Psoas muscle (tissue), 8 donors: ENCODE results near the gene NEDD4. TPM values are rescaled to one million over a fixed set of nuclear protein-coding genes. Genes with fewer than 3 reads are reported as not detected.
"Not testable (repeated sequence)": the region's sequence is repeated elsewhere in the genome, so short reads cannot be mapped to it uniquely, and the experiment has no call there.

ENCODE experiments used
- ATAC-seq, 4 donors: fragments of 200-7000 bp; cut with Tn5 transposase; one replicate each; pipeline ENCODE4 v1.9.1; 2020; ENCODE audit warnings: moderate library complexity in 3 of 4, mild to moderate bottlenecking in 2 of 4
- DNase-seq, 2 donors: peaks; one replicate each; pipeline ENCODE4 v3.0.0-alpha.2; 2020
- H3K27ac ChIP-seq: fragments of 200-600 bp; one replicate; pipeline ENCODE4 v1.8.0; 2022
- H3K27me3 ChIP-seq, 3 donors: fragments of 200-600 bp in 1 of 3; one replicate each; pipeline versions ENCODE4 v1.6.1 to v1.8.0; 2013 to 2022; ENCODE audit warnings: low read length in 2 of 3, mild to moderate bottlenecking in 2 of 3, moderate library complexity in 1 of 3; ENCODE audit not compliant: insufficient read depth in 3 of 3
- H3K36me3 ChIP-seq, 2 donors: fragments of 200-600 bp in 1 of 2; one replicate each; pipeline versions ENCODE4 v1.6.1 to v1.8.0; 2013 to 2022; ENCODE audit warnings: low read depth in 1 of 2, mild to moderate bottlenecking in 1 of 2, moderate library complexity in 1 of 2; ENCODE audit not compliant: insufficient read depth in 1 of 2
- H3K4me1 ChIP-seq: fragments of 200-600 bp; one replicate; pipeline ENCODE4 v1.8.0; 2022
- H3K4me3 ChIP-seq: fragments of 200-600 bp; one replicate; pipeline ENCODE4 v1.8.0; 2022; ENCODE audit warnings: mild to moderate bottlenecking
- H3K9me3 ChIP-seq: fragments of 200-600 bp; one replicate; pipeline ENCODE4 v1.8.0; 2022
- CTCF ChIP-seq: fragments of 200-600 bp; IDR thresholded peaks from one replicate; pipeline ENCODE4 v1.8.0; 2022; ENCODE audit warnings: antibody characterized with exemption
- WGBS, 3 donors: extraction: QIAGEN DNeasy Blood & Tissue Kit; methylation state at CpG; one replicate each; pipeline versions ENCODE4 v1.1.6 to v1.1.7; 2013; 5-methylcytosine and 5-hydroxymethylcytosine counted together
- intact Hi-C, 2 donors: fragments of 100-400 bp; cut with DNase I; formaldehyde crosslinking; loops; one replicate each; pipeline versions ENCODE4 v1.11.0 to v1.14.2; 2022
- polyA plus RNA-seq, 3 donors: library from polyadenylated mRNA; stranded (reverse); fragments of 200-250 nt; gene quantifications; one replicate each; pipeline ENCODE4 v1.2.3, GENCODE V29; 2013
- total RNA-seq, 4 donors: library from RNA; stranded (reverse); fragmentation: NEBNext Ultra II Directional in 2 of 4; extraction: Animal tissue kit (Norgen Biotek cat#: 25700) in 2 of 4; gene quantifications; one replicate each; pipeline versions ENCODE4 v1.2.1 to v1.2.4, GENCODE V29; 2021 to 2023
- donor health status: healthy with polysubstance abuse.
- donor health status: DM: no; HTN: no; CAD: no; lungs with moderate emphysema.
- donor health status: Bipolar disorder and iron deficiency.
- donor health status: healthy.
- donor health status: DM: yes; HTN: yes; CAD: no.
- donor health status: DM: no; HTN: no; CAD: no.
- donor health status: DM: no; HTN: no; CAD: no.
- donor health status: DM: yes; HTN: yes; CAD: no.

Gene NEDD4
- total and polyA plus RNA-seq, 7 donors = 36.2 to 145 (median 94.5) TPM

DNA sequence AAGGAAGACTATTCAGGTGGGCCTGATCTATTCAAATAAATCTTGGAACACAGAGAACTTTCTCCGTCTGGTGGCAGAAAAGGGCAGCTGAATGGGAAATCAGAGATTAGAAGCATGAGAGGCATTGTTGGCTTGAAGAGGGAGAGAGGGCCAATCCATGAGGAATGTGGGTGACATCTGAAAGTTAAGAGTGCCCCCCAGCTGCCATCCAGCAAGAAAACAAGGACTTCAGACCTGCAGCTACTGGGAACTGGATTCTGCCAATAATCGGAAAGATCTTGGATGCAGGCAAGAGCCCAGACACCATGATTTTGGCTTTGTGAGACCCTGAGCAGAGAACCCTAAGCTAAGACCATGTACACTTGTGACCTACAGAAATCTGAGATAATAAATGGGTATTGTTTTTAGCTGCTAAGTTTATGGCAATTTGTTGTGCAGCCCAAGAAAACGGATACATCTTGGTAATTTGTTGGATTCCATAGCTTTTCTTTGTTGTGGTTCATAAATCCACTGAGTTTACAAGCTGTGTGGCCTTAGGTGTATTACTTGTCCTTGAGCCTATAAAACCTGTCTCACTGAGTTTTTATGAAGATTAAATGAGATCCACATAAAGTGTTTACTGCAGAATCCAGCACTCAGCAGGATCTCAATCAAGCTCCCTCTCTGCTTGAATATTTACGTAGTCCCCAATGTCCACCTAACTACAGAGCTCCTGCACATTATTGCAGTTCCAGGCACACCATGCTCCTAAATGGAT is 168.4 kb downstream of the NEDD4 start:
- Histone ChIP-seq H3K4me3 (no peak overlapping the region), H3K27me3 (no peaks in the 10 kb centered on the region), H3K36me3 (peaks cover 4 to 27% of the 10 kb centered on the region in 2 donors), H3K9me3 (no peaks in the 10 kb centered on the region), H3K4me1 (no peaks in the 10 kb centered on the region), H3K27ac (no peak overlapping the region)
- 61 to 74% (median 63%) methylated on average over 4 of the region's 4 CpGs for WGBS, 3 donors
- intact Hi-C loops = no loop called here
- ATAC-seq (peak in 3 of 4 donors; percentile 22 to 26 (median 26)), DNase-seq (no peak)
- TF ChIP-seq CTCF = no peak

DNA sequence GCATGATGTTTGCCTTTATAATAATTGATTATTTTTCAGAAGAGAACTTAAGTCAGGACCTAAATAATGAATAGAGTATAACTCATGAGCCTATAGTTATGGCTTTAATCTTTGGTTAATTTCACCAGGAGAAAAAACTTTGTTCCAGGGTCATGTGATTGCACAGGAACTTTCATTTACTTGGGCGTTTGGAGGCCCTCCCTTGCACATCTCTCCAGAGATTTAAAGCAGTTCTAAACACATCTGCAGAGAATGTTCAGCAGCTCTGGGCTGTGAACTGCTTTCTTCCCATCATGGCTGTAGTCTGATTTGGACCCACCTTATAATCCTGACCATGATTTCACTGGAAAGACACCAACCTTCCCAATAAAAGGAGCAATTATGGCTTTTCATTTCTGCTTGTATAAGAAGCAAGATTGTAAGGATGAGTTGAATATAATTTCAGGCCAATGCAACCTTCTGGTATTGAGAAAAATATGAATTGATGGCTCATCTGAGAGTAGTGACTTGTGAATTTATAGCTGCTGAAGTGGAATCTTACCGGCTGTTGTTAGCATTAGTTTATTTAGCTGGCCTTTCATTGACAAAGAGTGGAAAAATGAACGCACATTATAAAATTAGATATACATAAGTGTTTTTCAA is 169.6 kb downstream of the NEDD4 start:
- DNase-seq (no peak), ATAC-seq (peak in 1 of 4 donors; percentile 21)
- no peak overlapping the region for H3K27ac ChIP-seq
- no peaks in the 10 kb centered on the region for H3K9me3 ChIP-seq
- H3K4me1 ChIP-seq = no peaks in the 10 kb centered on the region
- no peak overlapping the region for H3K4me3 ChIP-seq
- H3K27me3 ChIP-seq = no peaks in the 10 kb centered on the region
- peaks cover 4 to 15% of the 10 kb centered on the region in 2 donors for H3K36me3 ChIP-seq
- intact Hi-C loops = no loop called here
- WGBS, 3 donors = 25 to 55% (median 48%) methylated on average over 3 of the region's 3 CpGs
- TF ChIP-seq CTCF = no peak

GRCh38 chr15:55823191-55823670 is 170.2 kb downstream of the NEDD4 start:
- H3K4me3 ChIP-seq = no peak overlapping the region

GRCh38 chr15:55821740-55822139 is 171.7 kb downstream of the NEDD4 start:
- not testable (repeated sequence) for H3K9me3 ChIP-seq

More at GRCh38 chr15:55823191-55823670, 170.2 kb downstream of the NEDD4 start:
- Histone ChIP-seq H3K36me3 (peaks cover 4 to 9% of the 10 kb centered on the region in 2 donors), H3K27me3 (no peaks in the 10 kb centered on the region), H3K4me1 (no peaks in the 10 kb centered on the region), H3K9me3 (no peaks in the 10 kb centered on the region), H3K27ac (no peak overlapping the region)
- no peak for TF ChIP-seq CTCF
- WGBS, 3 donors = 19 to 27% (median 20%) methylated on average over 3 of the region's 3 CpGs
- ATAC-seq = peak; percentile 16 to 33 (median 26)
- DNase-seq = no peak
- intact Hi-C loops = no loop called here

DNA sequence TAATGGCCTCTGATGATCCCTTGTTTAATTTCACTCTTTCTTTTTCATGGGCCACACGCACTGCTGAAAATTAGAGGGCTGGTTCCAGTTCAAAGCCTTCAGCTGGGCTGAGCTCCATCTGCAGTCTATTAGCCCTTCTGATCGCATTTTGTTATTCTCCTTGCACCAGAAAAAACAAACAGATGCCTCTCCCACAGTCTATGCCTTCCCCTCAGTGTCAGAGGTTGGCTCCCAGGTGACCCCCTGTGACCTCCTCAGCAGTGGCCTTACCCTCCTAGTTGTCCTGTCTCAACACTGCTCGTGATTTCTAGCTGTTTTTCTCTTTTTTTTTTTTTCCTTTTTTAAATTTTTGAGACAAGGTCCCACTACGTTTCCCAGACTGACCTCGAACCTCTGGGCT is 173.4 kb downstream of the NEDD4 start:
- Histone ChIP-seq H3K4me1 (no peaks in the 10 kb centered on the region), H3K27me3 (no peaks in the 10 kb centered on the region), H3K27ac (no peak overlapping the region), H3K9me3 (no peaks in the 10 kb centered on the region), H3K36me3 (no peaks in the 10 kb centered on the region), H3K4me3 (no peak overlapping the region)
- no peak for TF ChIP-seq CTCF
- intact Hi-C loops = no loop called here
- 66 to 71% (median 69%) methylated on average over 5 of the region's 5 CpGs for WGBS, 3 donors
- ATAC-seq (no peak), DNase-seq (no peak)

More at GRCh38 chr15:55821740-55822139, 171.7 kb downstream of the NEDD4 start:
- H3K4me3 ChIP-seq, intact Hi-C loops, H3K27ac ChIP-seq, ATAC-seq, H3K27me3 ChIP-seq, H3K36me3 ChIP-seq, DNase-seq, H3K4me1 ChIP-seq: not testable (repeated sequence)
- 91 to 99% (median 96%) methylated on average over 2 of the region's 2 CpGs for whole genome bisulfite sequencing, 3 donors
